Activated T-helper 2 cell treated with anti-CD3 and anti-CD28 coated beads, Interferon-gamma antibody, Interleukin-2, Interleukin-4, amounts not matched to agents 10 μg/mL and 5 μg/mL and 100 μg/mL, durations not matched to agents 14 hours and 24 hours and 36 hours (primary cell): ENCODE data around the gene USP54. TPM values are rescaled to one million over a fixed set of nuclear protein-coding genes. Genes with fewer than 3 reads are reported as not detected.
"Not testable (repeated sequence)": the region's sequence is repeated elsewhere in the genome, so short reads cannot be mapped to it uniquely, and the experiment has no call there.

Experiments
- DNase-seq: peaks from one replicate; pipeline ENCODE4 v3.0.0; 2021; ENCODE audit warnings: low spot score
- H3K27ac Mint-ChIP-seq: one replicate; pipeline ENCODE4 v1.8.0; 2021; ENCODE audit warnings: mixed read lengths
- H3K27me3 Mint-ChIP-seq: one replicate; pipeline ENCODE4 v1.8.0; 2021; ENCODE audit warnings: low read depth, mixed read lengths
- H3K36me3 Mint-ChIP-seq: one replicate; pipeline ENCODE4 v1.8.0; 2021; ENCODE audit warnings: low read depth, mixed read lengths
- H3K4me1 Mint-ChIP-seq: one replicate; pipeline ENCODE4 v1.8.0; 2021; ENCODE audit warnings: low read depth, mixed read lengths
- H3K4me3 Mint-ChIP-seq: one replicate; pipeline ENCODE4 v1.8.0; 2021; ENCODE audit warnings: low read depth, mild to moderate bottlenecking, moderate library complexity, mixed read lengths
- H3K9me3 Mint-ChIP-seq: one replicate; pipeline ENCODE4 v1.8.0; 2021; ENCODE audit warnings: mixed read lengths
- intact Hi-C: fragments of 100-400 bp; cut with micrococcal nuclease; formaldehyde crosslinking; loops from one replicate; pipeline ENCODE4 v1.15.1; 2023
- total RNA-seq: library from RNA; stranded (reverse); gene quantifications from 2 replicates; pipeline ENCODE4 v1.2.3, GENCODE V29; 2022

USP54 gene
- total RNA-seq, 1 donor from 2014 or later: 5.7 TPM

GRCh38 chr10:73581918-73582317, 9.2 kb downstream of the USP54 start:
- H3K27ac Mint-ChIP-seq: no peak overlapping the region
- intact Hi-C loops: no loop called here

GRCh38 chr10:73578927-73579326, 12.2 kb downstream of the USP54 start:
- H3K27me3 Mint-ChIP-seq, H3K36me3 Mint-ChIP-seq, H3K9me3 Mint-ChIP-seq, H3K4me1 Mint-ChIP-seq, DNase-seq, H3K4me3 Mint-ChIP-seq, H3K27ac Mint-ChIP-seq, intact Hi-C loops: not testable (repeated sequence)

More at GRCh38 chr10:73581918-73582317, 9.2 kb downstream of the USP54 start:
- no peaks in the 10 kb centered on the region for H3K36me3 Mint-ChIP-seq
- peaks cover 8% of the 10 kb centered on the region for H3K27me3 Mint-ChIP-seq
- H3K4me1 Mint-ChIP-seq: peaks cover 2% of the 10 kb centered on the region
- no peak for DNase-seq
- no peak overlapping the region for H3K4me3 Mint-ChIP-seq
- no peaks in the 10 kb centered on the region for H3K9me3 Mint-ChIP-seq

GRCh38 chr10:73577788-73578187, 13.4 kb downstream of the USP54 start:
- Mint-ChIP-seq H3K4me3 (no peak overlapping the region), H3K27me3 (peaks cover 6% of the 10 kb centered on the region), H3K27ac (no peak overlapping the region), H3K4me1 (no peaks in the 10 kb centered on the region), H3K9me3 (no peaks in the 10 kb centered on the region), H3K36me3 (no peaks in the 10 kb centered on the region)
- no peak for DNase-seq
- intact Hi-C loops: no loop called here

GRCh38 chr10:73576890-73577591, 14.1 kb downstream of the USP54 start:
- Mint-ChIP-seq H3K4me3 (no peak overlapping the region), H3K9me3 (no peaks in the 10 kb centered on the region), H3K27ac (no peak overlapping the region), H3K27me3 (peaks cover 6% of the 10 kb centered on the region), H3K36me3 (no peaks in the 10 kb centered on the region), H3K4me1 (no peaks in the 10 kb centered on the region)
- DNase-seq: no peak
- intact Hi-C loops: no loop called here

- Mint-ChIP-seq H3K36me3 (no peaks in the 10 kb centered on the region), H3K9me3 (no peaks in the 10 kb centered on the region), H3K27me3 (peaks cover 6% of the 10 kb centered on the region), H3K4me1 (no peaks in the 10 kb centered on the region), H3K27ac (no peak overlapping the region), H3K4me3 (no peak overlapping the region)
- no peak for DNase-seq
- intact Hi-C loops: no loop called here
Measured at GRCh38 chr10:73576178-73576889, 14.8 kb downstream of the USP54 start.

GRCh38 chr10:73567025-73567424, 24.1 kb downstream of the USP54 start:
- H3K27me3 Mint-ChIP-seq, intact Hi-C loops, H3K4me1 Mint-ChIP-seq, H3K4me3 Mint-ChIP-seq, DNase-seq, H3K27ac Mint-ChIP-seq, H3K36me3 Mint-ChIP-seq, H3K9me3 Mint-ChIP-seq: not testable (repeated sequence)

- Mint-ChIP-seq H3K9me3 (no peaks in the 10 kb centered on the region), H3K27ac (no peak overlapping the region), H3K4me3 (no peak overlapping the region), H3K36me3 (no peaks in the 10 kb centered on the region), H3K27me3 (no peaks in the 10 kb centered on the region), H3K4me1 (no peaks in the 10 kb centered on the region)
- intact Hi-C loops: no loop called here
- no peak for DNase-seq
Measured at GRCh38 chr10:73561192-73561591, 29.9 kb downstream of the USP54 start.

- H3K9me3 Mint-ChIP-seq: no peaks in the 10 kb centered on the region
- DNase-seq: no peak
- peaks cover 3% of the 10 kb centered on the region for H3K27me3 Mint-ChIP-seq
- no peak overlapping the region for H3K4me3 Mint-ChIP-seq
- H3K4me1 Mint-ChIP-seq: no peaks in the 10 kb centered on the region
- intact Hi-C loops: no loop called here
- no peaks in the 10 kb centered on the region for H3K36me3 Mint-ChIP-seq
- no peak overlapping the region for H3K27ac Mint-ChIP-seq
Measured at GRCh38 chr10:73559590-73559989, 31.6 kb downstream of the USP54 start.

- H3K27ac Mint-ChIP-seq: no peak overlapping the region
- H3K36me3 Mint-ChIP-seq: no peaks in the 10 kb centered on the region
- DNase-seq: no peak
- H3K27me3 Mint-ChIP-seq: peaks cover 11% of the 10 kb centered on the region
- H3K4me1 Mint-ChIP-seq: no peaks in the 10 kb centered on the region
- intact Hi-C loops: no loop called here
- H3K9me3 Mint-ChIP-seq: no peaks in the 10 kb centered on the region
- no peak overlapping the region for H3K4me3 Mint-ChIP-seq
Measured at GRCh38 chr10:73556855-73557254, 34.3 kb downstream of the USP54 start.

GRCh38 chr10:73554721-73555120, 36.4 kb downstream of the USP54 start:
- Mint-ChIP-seq H3K4me1 (no peaks in the 10 kb centered on the region), H3K9me3 (no peaks in the 10 kb centered on the region), H3K27me3 (peaks cover 12% of the 10 kb centered on the region), H3K4me3 (no peak overlapping the region), H3K27ac (no peak overlapping the region), H3K36me3 (no peaks in the 10 kb centered on the region)
- no peak for DNase-seq
- intact Hi-C loops: no loop called here

GRCh38 chr10:73553761-73554160, 37.4 kb downstream of the USP54 start:
- intact Hi-C loops: no loop called here
- Mint-ChIP-seq H3K27ac (no peak overlapping the region), H3K9me3 (no peaks in the 10 kb centered on the region), H3K36me3 (no peaks in the 10 kb centered on the region), H3K27me3 (peaks cover 15% of the 10 kb centered on the region), H3K4me3 (no peak overlapping the region), H3K4me1 (no peaks in the 10 kb centered on the region)
- no peak for DNase-seq

GRCh38 chr10:73552819-73553715, 38.1 kb downstream of the USP54 start:
- Mint-ChIP-seq H3K4me1 (no peaks in the 10 kb centered on the region), H3K9me3 (no peaks in the 10 kb centered on the region), H3K27ac (no peak overlapping the region), H3K4me3 (no peak overlapping the region), H3K36me3 (no peaks in the 10 kb centered on the region), H3K27me3 (peaks cover 15% of the 10 kb centered on the region)
- DNase-seq: no peak
- intact Hi-C loops: no loop called here

- Mint-ChIP-seq H3K9me3 (no peaks in the 10 kb centered on the region), H3K4me1 (peaks cover 1% of the 10 kb centered on the region), H3K27me3 (peaks cover 15% of the 10 kb centered on the region), H3K36me3 (no peaks in the 10 kb centered on the region), H3K27ac (no peak overlapping the region), H3K4me3 (no peak overlapping the region)
- intact Hi-C loops: no loop called here
- DNase-seq: no peak
Measured at GRCh38 chr10:73551515-73551914, 39.6 kb downstream of the USP54 start.
